Effector memory CD4-positive, alpha-beta T cell (primary cell): ENCODE measurements around the gene KCNIP4.

Experiments
- DNase-seq, 3 donors: peaks; one replicate each; pipeline ENCODE4 v3.0.0-alpha.2; 2020
- H3K27ac ChIP-seq: 2 replicates; pipeline ENCODE4 v1.7.0; 2013; ENCODE audit warnings: mild to moderate bottlenecking, low read length, moderate library complexity; ENCODE audit not compliant: insufficient read depth, poor library complexity, severe bottlenecking
- H3K27me3 ChIP-seq: replicated peaks from 2 replicates; pipeline ENCODE4 v1.7.0; 2013; ENCODE audit warnings: mild to moderate bottlenecking, low read length; ENCODE audit not compliant: insufficient read depth, control insufficient read depth, poor library complexity, severe bottlenecking
- H3K36me3 ChIP-seq: 2 replicates; pipeline ENCODE4 v1.7.0; 2013; ENCODE audit warnings: mild to moderate bottlenecking, low read length, moderate library complexity; ENCODE audit not compliant: control insufficient read depth, insufficient read depth
- H3K4me1 ChIP-seq: 2 replicates; pipeline ENCODE4 v1.7.0; 2013; ENCODE audit warnings: low read length, mild to moderate bottlenecking; ENCODE audit not compliant: control insufficient read depth, insufficient read depth, poor library complexity, severe bottlenecking
- H3K4me3 ChIP-seq: 2 replicates; pipeline ENCODE4 v1.7.0; 2013; ENCODE audit warnings: low read length, low read depth, mild to moderate bottlenecking; ENCODE audit not compliant: insufficient read depth, poor library complexity, severe bottlenecking
- H3K9me3 ChIP-seq: 2 replicates; pipeline ENCODE4 v1.7.0; 2013; ENCODE audit warnings: mild to moderate bottlenecking, low read length, moderate library complexity; ENCODE audit not compliant: control insufficient read depth

KCNIP4 gene

DNA sequence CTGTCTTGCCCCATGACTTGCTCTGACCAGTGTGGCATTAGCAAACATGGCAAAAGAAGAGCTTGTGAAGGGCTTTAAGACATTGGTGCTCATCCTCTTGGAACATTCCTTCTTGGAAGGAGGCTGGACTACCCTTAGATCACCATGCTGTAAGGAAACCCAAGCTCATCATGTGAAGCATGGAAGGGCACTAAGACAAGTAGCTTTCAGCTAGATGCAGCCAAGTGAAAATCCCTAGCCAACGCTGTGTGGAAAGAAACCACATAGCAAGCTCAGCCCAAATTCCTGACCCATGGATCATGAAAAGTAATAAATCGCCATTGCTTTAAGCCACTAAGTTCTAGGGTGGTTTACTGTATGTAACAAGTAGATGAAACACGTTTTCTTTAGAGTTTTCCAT, 1260.7 kb downstream of the KCNIP4 start:
- Histone ChIP-seq H3K4me1 (no peaks in the 10 kb centered on the region), H3K27me3 (no peaks in the 10 kb centered on the region), H3K27ac (no peak overlapping the region), H3K9me3 (no peaks in the 10 kb centered on the region), H3K4me3 (no peak overlapping the region), H3K36me3 (no peaks in the 10 kb centered on the region)
- no peak for DNase-seq

DNA sequence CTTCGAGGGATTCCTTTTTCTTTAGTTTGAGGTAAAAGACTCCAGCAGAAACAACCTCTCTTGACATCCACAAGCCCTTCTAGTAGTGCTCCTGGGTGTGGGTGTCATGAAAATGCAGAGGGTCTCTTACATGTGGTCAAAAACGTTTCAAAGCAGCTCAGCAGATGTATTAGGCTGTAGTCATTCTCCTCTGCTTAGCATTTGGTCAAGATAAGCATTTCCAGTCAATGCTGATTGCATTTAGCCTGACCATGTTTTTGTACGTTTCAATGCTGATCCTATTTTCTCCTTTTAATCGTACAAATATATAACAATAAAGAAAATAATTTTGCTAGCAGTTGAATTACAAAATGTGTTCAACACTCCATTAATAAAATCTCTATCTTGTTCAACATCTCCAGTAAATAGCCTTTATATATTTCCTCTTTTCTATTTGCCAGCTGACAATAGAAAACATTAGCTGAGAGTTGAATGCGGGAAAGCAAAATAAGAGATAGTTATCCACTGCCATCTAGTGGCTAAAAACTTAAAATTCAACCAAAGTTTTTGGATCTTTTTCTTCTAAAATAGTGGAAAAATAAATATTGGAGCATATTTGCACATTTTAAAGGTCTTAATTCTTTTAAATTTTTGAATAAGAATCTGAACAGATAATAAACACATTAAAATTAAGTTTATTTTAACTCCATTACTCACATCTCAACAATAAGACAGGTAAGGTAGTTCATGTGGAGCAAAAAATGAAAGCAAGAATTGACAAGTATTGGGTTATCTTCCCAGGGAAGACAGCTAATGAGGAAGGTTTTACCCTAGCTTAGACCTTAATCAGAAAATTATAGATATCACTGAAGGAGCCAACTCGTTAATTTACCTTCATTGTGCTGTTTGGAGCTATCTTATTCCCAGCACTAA, 1263.5 kb downstream of the KCNIP4 start:
- DNase-seq, result no peak
- H3K27ac ChIP-seq, result no peak overlapping the region
- H3K4me1 ChIP-seq, result no peaks in the 10 kb centered on the region
- H3K36me3 ChIP-seq, result no peaks in the 10 kb centered on the region
- no peaks in the 10 kb centered on the region for H3K27me3 ChIP-seq
- H3K9me3 ChIP-seq, result no peaks in the 10 kb centered on the region
- no peak overlapping the region for H3K4me3 ChIP-seq

DNA sequence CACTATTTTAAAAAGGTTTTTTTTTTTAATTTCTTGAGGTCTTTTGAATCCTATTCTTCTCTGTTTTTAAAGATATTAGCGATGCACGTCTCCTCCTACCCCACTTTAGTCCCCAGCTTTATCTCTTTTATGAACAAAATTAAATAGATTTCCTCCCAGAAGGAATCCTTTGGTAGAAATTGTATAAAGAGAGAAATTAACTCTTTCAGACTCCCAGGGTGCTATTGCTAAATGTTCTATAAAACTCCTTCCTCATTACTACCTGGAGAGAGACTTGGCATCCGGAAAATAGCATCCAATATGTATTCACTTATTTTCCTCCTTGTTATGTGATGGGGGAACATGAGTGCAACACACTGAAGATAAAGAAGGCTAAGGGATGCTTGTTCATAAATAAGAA, 1264.8 kb downstream of the KCNIP4 start:
- H3K9me3 ChIP-seq, result no peaks in the 10 kb centered on the region
- H3K27me3 ChIP-seq, result no peaks in the 10 kb centered on the region
- H3K4me1 ChIP-seq, result no peaks in the 10 kb centered on the region
- no peak overlapping the region for H3K4me3 ChIP-seq
- H3K27ac ChIP-seq, result no peak overlapping the region
- no peaks in the 10 kb centered on the region for H3K36me3 ChIP-seq
- no peak for DNase-seq

DNA sequence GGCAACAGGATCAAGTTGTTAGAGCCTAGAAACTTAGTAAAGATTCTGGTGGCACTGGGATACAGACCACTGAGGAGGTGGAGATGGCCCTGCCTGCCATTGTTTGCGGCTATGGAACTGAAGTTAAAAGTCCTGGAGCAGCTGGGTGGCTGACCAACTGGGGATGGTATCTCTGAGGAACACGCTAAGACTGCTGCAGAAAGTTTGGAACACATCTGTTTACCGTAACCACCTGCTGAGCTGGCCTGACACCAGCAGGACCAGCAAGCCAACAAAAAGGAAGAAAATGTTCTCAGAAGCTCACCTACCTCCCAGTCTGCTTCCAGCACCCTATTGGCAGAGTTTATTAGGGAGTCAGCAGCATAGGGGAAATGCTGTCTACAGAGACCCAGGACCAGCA, 1265.7 kb downstream of the KCNIP4 start:
- Histone ChIP-seq H3K4me3 (no peak overlapping the region), H3K27ac (no peak overlapping the region), H3K9me3 (no peaks in the 10 kb centered on the region), H3K36me3 (no peaks in the 10 kb centered on the region), H3K27me3 (no peaks in the 10 kb centered on the region), H3K4me1 (no peaks in the 10 kb centered on the region)
- no peak for DNase-seq

DNA sequence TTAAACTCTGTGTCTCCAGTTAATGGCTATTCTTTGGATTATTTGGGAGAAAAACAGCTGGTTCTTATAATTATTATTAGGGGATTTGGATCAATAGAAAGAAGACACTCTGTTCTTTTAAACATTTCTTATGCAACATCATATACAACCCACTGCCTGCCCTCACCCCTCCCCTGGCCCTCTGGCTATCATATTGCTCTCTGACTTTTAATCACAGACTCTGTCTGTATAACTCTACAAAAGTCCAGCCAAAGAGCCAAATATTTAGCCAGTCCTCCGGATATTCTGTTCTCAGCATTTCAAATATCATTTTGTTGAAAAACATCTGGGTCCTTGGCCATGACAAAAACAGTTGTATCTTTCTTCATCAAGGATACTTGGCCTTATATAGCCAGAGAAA, 1267.3 kb downstream of the KCNIP4 start:
- no peak for DNase-seq
- Histone ChIP-seq H3K27me3 (no peaks in the 10 kb centered on the region), H3K4me1 (no peaks in the 10 kb centered on the region), H3K36me3 (no peaks in the 10 kb centered on the region), H3K9me3 (no peaks in the 10 kb centered on the region), H3K4me3 (no peak overlapping the region), H3K27ac (no peak overlapping the region)

DNA sequence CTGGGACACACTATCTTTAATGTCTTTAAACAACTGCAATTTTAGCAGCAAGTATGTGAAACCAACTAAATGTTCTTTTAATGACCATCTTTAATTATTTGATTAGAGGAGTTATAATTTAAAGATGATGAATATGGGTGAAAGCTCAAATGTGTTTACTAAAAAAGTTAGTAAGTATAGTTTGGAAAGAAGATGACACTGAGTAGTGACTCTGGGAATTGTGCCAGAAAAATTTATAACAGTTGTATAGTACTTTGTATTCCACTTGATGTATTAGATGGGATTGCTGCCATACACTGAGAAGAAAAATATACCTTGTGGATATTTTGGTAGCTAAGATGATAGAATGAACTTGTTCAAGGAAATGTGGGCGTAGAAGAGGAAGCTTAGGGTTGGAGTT, 1267.8 kb downstream of the KCNIP4 start:
- no peak overlapping the region for H3K4me3 ChIP-seq
- no peak for DNase-seq
- H3K27me3 ChIP-seq, result no peaks in the 10 kb centered on the region
- no peaks in the 10 kb centered on the region for H3K9me3 ChIP-seq
- H3K4me1 ChIP-seq, result no peaks in the 10 kb centered on the region
- H3K36me3 ChIP-seq, result no peaks in the 10 kb centered on the region
- H3K27ac ChIP-seq, result no peak overlapping the region

DNA sequence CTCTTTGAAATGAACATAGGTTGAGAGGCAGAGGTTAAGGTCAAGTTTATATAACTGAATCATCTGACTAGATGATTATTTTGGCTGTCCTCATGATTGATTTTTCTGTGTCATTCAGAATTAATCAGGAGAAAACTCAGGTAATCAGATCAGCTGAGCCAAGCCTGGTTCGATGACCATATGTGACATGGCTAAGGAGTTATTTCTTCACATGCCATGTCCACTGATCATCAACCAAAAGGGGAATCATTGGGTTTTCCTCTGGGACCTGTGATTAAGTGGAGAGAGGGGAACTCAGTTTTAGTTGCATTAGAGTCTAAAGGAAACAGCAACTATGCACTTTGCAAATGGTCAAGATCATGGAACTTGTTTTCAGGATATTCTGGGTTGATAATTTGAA, 1268.6 kb downstream of the KCNIP4 start:
- Histone ChIP-seq H3K9me3 (no peaks in the 10 kb centered on the region), H3K4me3 (no peak overlapping the region), H3K4me1 (no peaks in the 10 kb centered on the region), H3K27ac (no peak overlapping the region), H3K36me3 (no peaks in the 10 kb centered on the region), H3K27me3 (no peaks in the 10 kb centered on the region)
- no peak for DNase-seq
